HuH-7 (cell line): ENCODE results near the gene LPO.

Experiments
- DNase-seq: peaks from one replicate; pipeline ENCODE4 v3.0.0; 2011; ENCODE audit warnings: low spot score

Gene LPO

DNA sequence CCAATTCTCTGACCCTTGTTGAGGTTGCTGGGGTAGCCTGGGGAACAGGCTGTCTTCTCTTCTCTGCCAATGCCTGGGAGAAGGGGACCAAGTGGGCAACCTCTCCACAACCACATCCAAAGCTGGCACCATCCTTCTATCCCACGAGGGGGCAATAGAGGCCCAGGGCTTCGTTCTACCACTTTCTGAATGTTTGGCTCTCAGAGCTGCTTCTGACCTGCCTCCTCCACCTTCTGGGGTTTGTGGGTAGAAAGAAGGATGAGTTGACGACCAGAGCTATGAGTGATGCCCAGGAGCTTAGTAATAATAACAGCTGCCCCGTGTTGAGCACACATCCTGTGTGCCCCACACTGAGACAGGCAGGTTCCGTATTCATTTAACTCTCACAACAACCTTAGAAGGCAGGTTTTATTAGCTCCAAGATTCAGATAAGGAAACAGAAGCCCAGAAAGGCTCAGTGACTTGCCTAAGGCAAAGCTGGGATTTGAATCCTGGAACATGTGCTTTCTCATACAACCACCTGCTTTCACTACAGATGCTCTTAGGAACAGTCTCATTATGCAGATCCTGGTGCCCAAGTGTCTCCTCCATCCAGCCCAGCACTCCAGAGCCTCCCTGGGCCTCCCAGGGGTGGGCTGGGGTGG, 79.2 kb downstream of the LPO start:
- peak; percentile 93 for DNase-seq

DNA sequence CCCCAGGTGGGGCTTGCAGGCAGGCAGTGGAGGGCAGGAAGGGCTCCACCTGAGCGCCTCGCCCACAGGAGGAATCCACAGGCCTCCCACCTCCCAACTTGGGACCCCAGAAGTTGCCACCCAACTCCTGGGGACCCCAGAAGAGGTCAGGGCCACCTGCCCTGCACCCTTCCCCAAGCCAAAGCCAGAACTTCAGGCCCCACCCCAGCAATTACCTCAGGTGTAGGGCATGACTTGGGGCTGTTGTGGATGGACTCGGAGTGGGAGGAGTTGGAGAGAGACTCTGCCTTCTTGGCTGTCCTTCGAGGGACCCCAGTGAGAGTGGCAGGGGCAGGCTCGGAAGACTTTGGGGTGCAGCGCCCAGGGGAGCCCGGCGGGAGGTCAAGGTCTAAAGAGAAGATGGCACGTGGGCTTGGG, 79.7 kb downstream of the LPO start:
- no peak for DNase-seq
